T-cell (primary cell): ENCODE data around the gene KCNH8. TPM values are rescaled to one million over a fixed set of nuclear protein-coding genes. Genes with fewer than 3 reads are reported as not detected.

ENCODE experiments used
- ATAC-seq, 4 experiments: fragments of 200-7000 bp in 3 of 4; fragments of 150-1000 bp in 1 of 4; cut with Tn5 transposase; replicated peaks in 1 of 4; 1 replicate in 3 of 4; 2 replicates in 1 of 4; pipeline ENCODE4 v1.10.0; 2021; ENCODE audit warnings: moderate library complexity in 3 of 4, mild to moderate bottlenecking in 2 of 4, moderate number of reproducible peaks in 1 of 4
- CTCF ChIA-PET, 2 donors: fragments of 300-600 bp; sonication (Branson Sonifier 250); formaldehyde crosslinking; loops; one replicate each; lab custom pipeline; 2022; ENCODE audit warnings: antibody characterized with exemption in 2 of 2; lab: Charles Lee
- POLR2A ChIA-PET, 2 donors: fragments of 300-600 bp; sonication (Branson Sonifier 250); formaldehyde crosslinking; loops; one replicate each; lab custom pipeline; 2022; ENCODE audit warnings: antibody characterized with exemption in 2 of 2; lab: Charles Lee
- DNase-seq, 35 experiments: peaks; one replicate each; pipeline versions ENCODE4 v3.0.0 to v3.0.0-alpha.2; 2013 to 2023
- H3K27ac ChIP-seq: one replicate; pipeline ENCODE4 v1.5.1; 2013; ENCODE audit warnings: low read length
- H3K27me3 ChIP-seq, 2 experiments: replicated peaks in 1 of 2; 1 replicate in 1 of 2; 2 replicates in 1 of 2; pipeline versions ENCODE4 v1.6.1 to v1.7.0; 2013; ENCODE audit warnings: low read length in 1 of 2, mixed read lengths in 1 of 2; ENCODE audit not compliant: control insufficient read depth in 2 of 2, insufficient read depth in 2 of 2; ENCODE audit errors: extremely low read depth in 1 of 2
- H3K36me3 ChIP-seq, 2 donors: 1 replicate in 1 of 2; 2 replicates in 1 of 2; pipeline versions ENCODE4 v1.6.1 to v1.7.0; 2013; ENCODE audit warnings: low read length in 1 of 2; ENCODE audit not compliant: control insufficient read depth in 2 of 2, insufficient read depth in 1 of 2; ENCODE audit errors: extremely low read depth in 1 of 2
- H3K4me1 ChIP-seq, 2 experiments: 1 replicate in 1 of 2; 2 replicates in 1 of 2; pipeline versions ENCODE4 v1.6.1 to v1.7.0; 2013; ENCODE audit warnings: low read length in 2 of 2, mixed read lengths in 1 of 2; ENCODE audit not compliant: insufficient read depth in 2 of 2, control insufficient read depth in 1 of 2; ENCODE audit errors: extremely low read depth in 1 of 2
- H3K4me3 ChIP-seq, 2 donors: 1 replicate in 1 of 2; 2 replicates in 1 of 2; pipeline versions ENCODE4 v1.5.1 to v1.7.0; 2013; ENCODE audit warnings: mild to moderate bottlenecking in 2 of 2, low read length in 1 of 2, moderate library complexity in 1 of 2; ENCODE audit not compliant: control insufficient read depth in 1 of 2; ENCODE audit errors: extremely low read depth in 1 of 2
- H3K9me3 ChIP-seq: 2 replicates; pipeline ENCODE4 v1.7.0; 2013
- H3K27ac Mint-ChIP-seq, 2 donors: one replicate each; pipeline ENCODE4 v1.8.0; 2020 to 2021; ENCODE audit warnings: mild to moderate bottlenecking in 2 of 2, mixed read lengths in 2 of 2
- H3K27me3 Mint-ChIP-seq, 2 donors: one replicate each; pipeline ENCODE4 v1.8.0; 2021 to 2022; ENCODE audit warnings: mixed read lengths in 2 of 2
- H3K36me3 Mint-ChIP-seq: one replicate; pipeline ENCODE4 v1.8.0; 2021; ENCODE audit warnings: mixed read lengths
- H3K4me1 Mint-ChIP-seq, 3 donors: one replicate each; pipeline ENCODE4 v1.8.0; 2020 to 2022; ENCODE audit warnings: mixed read lengths in 3 of 3, mild to moderate bottlenecking in 1 of 3
- H3K4me3 Mint-ChIP-seq, 3 donors: one replicate each; pipeline ENCODE4 v1.8.0; 2020 to 2022; ENCODE audit warnings: mild to moderate bottlenecking in 3 of 3, mixed read lengths in 3 of 3, moderate library complexity in 3 of 3
- H3K9me3 Mint-ChIP-seq, 3 donors: one replicate each; pipeline ENCODE4 v1.8.0; 2020 to 2022; ENCODE audit warnings: mixed read lengths in 3 of 3
- WGBS: methylation state at CpG from one replicate; pipeline ENCODE4 v1.1.5; 2013; ENCODE audit warnings: missing lambda C conversion rate; ENCODE audit not compliant: insufficient coverage; 5-methylcytosine and 5-hydroxymethylcytosine counted together
- total RNA-seq, 35 experiments: library from RNA in 6 of 35; stranded (reverse) in 6 of 35; fragments of 120-200 nt in 1 of 35; gene quantifications; one replicate each; pipeline versions ENCODE4 v1.2.1 to v1.2.4 and lab custom pipeline; 2013 to 2026

The KCNH8 gene
- total RNA-seq, 5 donors from 2014 or later (not counting 1 experiment from before 2014, with no cell fraction given): 0.03 to 0.26 (median 0.16) TPM; not detected in 1

DNA sequence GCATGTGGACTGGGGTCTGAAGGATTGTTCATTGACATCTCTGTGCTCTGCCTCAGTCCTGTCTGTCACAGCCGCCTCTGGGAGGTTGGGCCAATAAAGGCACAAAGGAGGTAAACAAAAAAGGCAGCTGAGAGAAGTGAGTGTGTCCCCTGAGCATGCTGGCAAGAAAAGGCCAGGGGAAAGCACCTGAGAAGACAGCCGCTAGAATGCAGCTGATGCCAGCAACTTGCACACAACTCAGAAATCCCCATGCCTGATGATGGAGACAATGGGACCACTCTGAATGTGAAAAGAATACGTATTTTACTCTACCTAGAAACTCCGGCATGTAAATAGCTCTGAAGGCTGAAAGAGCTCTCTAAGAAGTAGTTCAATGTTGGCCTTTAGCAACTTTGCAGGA is 118.7 kb downstream of the KCNH8 start:
- Mint-ChIP-seq H3K9me3 (peaks cover 0 to 3% (median 0%) of the 10 kb centered on the region in 3 donors), H3K4me3 (no peak overlapping the region), H3K36me3 (no peaks in the 10 kb centered on the region), H3K27ac (no peak overlapping the region), H3K4me1 (no peaks in the 10 kb centered on the region), H3K27me3 (no peaks in the 10 kb centered on the region)
- DNase-seq (no peak), ATAC-seq (no peak)
- ChIA-PET POLR2A (no interaction called here), CTCF (interaction anchor here in 1 of 2 donors (0.5 kb wide), 1 partner anchor 21 kb away, joined by 6 read pairs; no protein-coding TSS in a partner anchor)
- no peak overlapping the region for H3K27ac ChIP-seq
- H3K4me3 ChIP-seq: no peak overlapping the region
- H3K27me3 ChIP-seq: no peaks in the 10 kb centered on the region
- H3K9me3 ChIP-seq: no peaks in the 10 kb centered on the region
- no peaks in the 10 kb centered on the region for H3K4me1 ChIP-seq
- WGBS: 86% methylated on average over 1 of the region's 4 CpGs
- no peaks in the 10 kb centered on the region for H3K36me3 ChIP-seq

DNA sequence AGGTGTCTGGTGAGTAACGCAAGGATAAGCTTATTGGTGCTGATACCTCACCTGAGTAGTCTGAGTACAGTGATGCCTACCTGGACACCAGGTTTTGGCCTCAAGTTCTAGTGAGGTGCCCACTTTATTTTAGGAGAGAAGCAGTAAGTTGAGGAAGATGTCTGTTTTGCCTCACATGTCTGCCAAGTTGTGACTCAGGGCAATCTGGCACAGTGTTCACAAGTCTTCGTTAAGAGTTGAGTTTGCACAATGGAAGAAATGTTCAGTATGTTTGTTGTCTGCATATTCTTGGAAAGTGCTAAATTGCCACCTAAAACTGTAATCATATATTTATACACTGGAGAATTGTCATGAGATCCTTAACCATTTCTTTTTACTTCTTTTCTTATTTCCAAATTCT is 122.2 kb downstream of the KCNH8 start:
- H3K4me1 Mint-ChIP-seq: no peaks in the 10 kb centered on the region
- ChIA-PET CTCF (no interaction called here), POLR2A (no interaction called here)
- no peak overlapping the region for H3K27ac ChIP-seq
- no peaks in the 10 kb centered on the region for H3K27me3 Mint-ChIP-seq
- no peaks in the 10 kb centered on the region for H3K9me3 Mint-ChIP-seq
- no peaks in the 10 kb centered on the region for H3K27me3 ChIP-seq
- H3K4me3 ChIP-seq: no peak overlapping the region
- ATAC-seq (no peak), DNase-seq (no peak)
- H3K4me1 ChIP-seq: no peaks in the 10 kb centered on the region
- H3K36me3 Mint-ChIP-seq: no peaks in the 10 kb centered on the region
- H3K9me3 ChIP-seq: no peaks in the 10 kb centered on the region
- H3K27ac Mint-ChIP-seq: no peak overlapping the region
- WGBS: 92% methylated on average over 1 of the region's 2 CpGs
- H3K4me3 Mint-ChIP-seq: no peak overlapping the region
- H3K36me3 ChIP-seq: no peaks in the 10 kb centered on the region

DNA sequence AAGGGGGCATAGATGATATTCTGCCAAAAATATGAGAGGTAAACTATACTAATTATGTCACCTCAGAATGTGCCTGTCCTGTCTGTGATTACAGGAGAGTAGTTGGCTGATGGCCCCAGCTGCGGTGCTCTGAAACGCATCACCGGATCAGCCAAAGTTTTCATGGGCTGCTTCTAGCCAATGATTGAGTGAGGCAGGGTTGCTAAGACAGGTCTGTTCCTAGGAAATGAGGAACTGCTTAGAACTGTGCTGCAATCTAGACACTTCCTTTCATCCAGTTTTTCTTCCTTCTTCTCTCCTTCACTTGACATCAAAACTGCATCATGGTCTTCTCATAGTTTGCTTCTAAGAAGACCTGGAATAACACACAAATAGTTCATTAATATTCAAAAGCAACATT is 124.0 kb downstream of the KCNH8 start:
- no peaks in the 10 kb centered on the region for H3K36me3 Mint-ChIP-seq
- ChIA-PET POLR2A (no interaction called here), CTCF (no interaction called here)
- H3K27me3 Mint-ChIP-seq: peaks cover 0 to 3% of the 10 kb centered on the region in 2 donors
- H3K27ac Mint-ChIP-seq: no peak overlapping the region
- ATAC-seq: no peak
- no peaks in the 10 kb centered on the region for H3K9me3 Mint-ChIP-seq
- H3K4me1 Mint-ChIP-seq: no peaks in the 10 kb centered on the region
- Histone ChIP-seq H3K9me3 (no peaks in the 10 kb centered on the region), H3K27me3 (no peaks in the 10 kb centered on the region), H3K27ac (no peak overlapping the region), H3K4me1 (no peaks in the 10 kb centered on the region), H3K36me3 (no peaks in the 10 kb centered on the region), H3K4me3 (no peak overlapping the region)
- 100% methylated on average over 1 of the region's 3 CpGs for WGBS
- no peak for DNase-seq
- H3K4me3 Mint-ChIP-seq: no peak overlapping the region

DNA sequence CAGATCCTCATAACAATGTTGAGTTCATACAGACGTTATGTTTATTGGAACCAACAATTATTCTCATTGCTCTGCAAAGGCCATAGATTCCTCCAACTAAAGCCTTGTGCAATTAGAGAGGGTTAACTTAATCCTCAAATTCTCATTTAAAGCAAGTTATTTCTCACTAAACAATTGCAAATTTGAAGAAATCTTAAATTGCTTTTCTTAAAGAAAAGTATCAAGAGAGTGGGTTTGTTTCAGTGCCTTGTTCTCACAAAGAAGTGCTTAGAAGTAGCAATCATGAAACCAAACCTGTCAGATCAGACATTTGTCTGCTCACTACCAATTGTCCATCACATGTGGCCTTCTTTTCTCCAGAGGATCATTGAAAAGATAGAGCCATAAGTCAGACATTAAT is 124.8 kb downstream of the KCNH8 start:
- Mint-ChIP-seq H3K4me1 (no peaks in the 10 kb centered on the region), H3K27ac (no peak overlapping the region), H3K9me3 (no peaks in the 10 kb centered on the region), H3K27me3 (peaks cover 0 to 3% of the 10 kb centered on the region in 2 donors), H3K36me3 (no peaks in the 10 kb centered on the region), H3K4me3 (no peak overlapping the region)
- Histone ChIP-seq H3K36me3 (no peaks in the 10 kb centered on the region), H3K9me3 (no peaks in the 10 kb centered on the region), H3K4me3 (no peak overlapping the region), H3K4me1 (no peaks in the 10 kb centered on the region), H3K27me3 (no peaks in the 10 kb centered on the region), H3K27ac (no peak overlapping the region)
- no peak for ATAC-seq
- ChIA-PET CTCF (no interaction called here), POLR2A (no interaction called here)
- DNase-seq: no peak
- WGBS: no CpG with 5 or more reads among the region's 1 CpG

DNA sequence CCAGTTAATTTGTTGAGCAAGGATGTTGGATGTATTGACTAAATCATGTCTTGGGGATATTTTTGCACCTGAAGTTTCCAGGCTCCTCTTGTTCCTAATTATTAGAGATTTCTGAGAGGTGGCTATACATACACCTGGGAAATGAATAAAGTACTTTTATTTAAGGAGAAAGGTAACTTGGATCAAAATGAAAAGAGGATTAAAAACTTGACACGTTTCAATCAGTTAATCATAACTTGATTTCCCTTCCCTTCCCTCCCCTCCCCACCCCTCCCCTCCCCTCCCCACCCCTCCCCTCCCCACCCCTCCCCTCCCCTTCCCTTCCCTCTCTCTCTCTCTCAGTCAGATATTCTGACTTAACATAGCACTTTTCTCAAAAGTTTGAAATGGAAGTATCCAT is 126.3 kb downstream of the KCNH8 start:
- no CpG with 5 or more reads among the region's 1 CpG for WGBS

DNA sequence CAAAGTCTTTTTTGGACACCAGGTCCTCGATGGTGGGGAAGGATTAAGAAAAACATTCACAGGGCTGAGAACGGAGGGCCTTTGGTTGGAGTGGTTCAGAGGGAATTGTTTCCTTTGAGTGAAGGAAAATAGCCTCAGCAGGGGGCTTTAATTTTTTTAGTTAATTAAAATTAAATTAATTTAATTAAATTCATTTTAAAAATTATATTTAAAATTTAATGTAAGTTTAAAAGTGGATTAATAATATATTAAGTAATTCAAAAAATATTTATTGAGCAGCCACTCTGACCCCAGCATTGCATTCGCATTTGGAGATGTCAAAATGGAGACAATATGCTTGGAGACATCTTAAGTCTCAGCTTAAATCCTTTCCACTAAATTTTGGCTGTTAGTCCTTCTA is 136.7 kb downstream of the KCNH8 start:
- H3K36me3 Mint-ChIP-seq: no peaks in the 10 kb centered on the region
- Histone ChIP-seq H3K4me1 (no peaks in the 10 kb centered on the region), H3K36me3 (no peaks in the 10 kb centered on the region), H3K27me3 (no peaks in the 10 kb centered on the region), H3K9me3 (no peaks in the 10 kb centered on the region), H3K27ac (no peak overlapping the region), H3K4me3 (no peak overlapping the region)
- no peaks in the 10 kb centered on the region for H3K9me3 Mint-ChIP-seq
- ChIA-PET CTCF (no interaction called here), POLR2A (no interaction called here)
- ATAC-seq: no peak
- H3K4me1 Mint-ChIP-seq: no peaks in the 10 kb centered on the region
- no CpG with 5 or more reads among the region's 3 CpGs for WGBS
- no peaks in the 10 kb centered on the region for H3K27me3 Mint-ChIP-seq
- no peak overlapping the region for H3K4me3 Mint-ChIP-seq
- no peak overlapping the region for H3K27ac Mint-ChIP-seq
- DNase-seq: no peak

More for the DNA sequence above, 126.3 kb downstream of the KCNH8 start:
- ChIA-PET CTCF (no interaction called here), POLR2A (no interaction called here)
- H3K27ac ChIP-seq: no peak overlapping the region
- no peak overlapping the region for H3K27ac Mint-ChIP-seq
- ATAC-seq (no peak), DNase-seq (no peak)
- H3K4me1 Mint-ChIP-seq: no peaks in the 10 kb centered on the region
- peaks cover 0 to 3% of the 10 kb centered on the region in 2 donors for H3K27me3 Mint-ChIP-seq
- no peak overlapping the region for H3K4me3 ChIP-seq
- H3K4me1 ChIP-seq: no peaks in the 10 kb centered on the region
- no peaks in the 10 kb centered on the region for H3K9me3 ChIP-seq
- H3K36me3 Mint-ChIP-seq: no peaks in the 10 kb centered on the region
- H3K4me3 Mint-ChIP-seq: no peak overlapping the region
- H3K27me3 ChIP-seq: no peaks in the 10 kb centered on the region
- H3K9me3 Mint-ChIP-seq: no peaks in the 10 kb centered on the region
- no peaks in the 10 kb centered on the region for H3K36me3 ChIP-seq

DNA sequence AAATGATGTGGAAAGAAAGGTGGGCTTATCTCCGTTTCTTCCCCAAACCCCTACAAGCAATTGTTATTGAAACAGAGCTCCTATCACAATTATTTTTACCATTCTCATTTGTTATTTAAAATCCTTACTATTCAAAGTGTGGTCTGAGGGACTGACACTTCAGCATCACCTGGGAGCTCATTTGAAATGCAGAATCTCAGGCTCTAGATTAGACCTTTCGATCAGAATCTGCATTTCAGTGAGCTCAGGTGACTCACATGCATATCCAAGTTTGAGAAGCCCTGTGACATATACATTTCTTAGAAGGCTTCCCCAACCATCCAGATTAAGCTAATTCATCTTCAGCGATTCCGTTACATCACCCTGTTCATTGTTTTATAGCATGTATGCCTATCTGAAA is 145.0 kb downstream of the KCNH8 start:
- H3K27me3 Mint-ChIP-seq: no peaks in the 10 kb centered on the region
- H3K9me3 Mint-ChIP-seq: no peaks in the 10 kb centered on the region
- H3K36me3 ChIP-seq: no peaks in the 10 kb centered on the region
- H3K36me3 Mint-ChIP-seq: no peaks in the 10 kb centered on the region
- 78% methylated on average over 1 of the region's 4 CpGs for WGBS
- H3K4me1 Mint-ChIP-seq: no peaks in the 10 kb centered on the region
- no peaks in the 10 kb centered on the region for H3K27me3 ChIP-seq
- ATAC-seq (no peak), DNase-seq (no peak)
- ChIA-PET POLR2A (no interaction called here), CTCF (no interaction called here)
- no peaks in the 10 kb centered on the region for H3K4me1 ChIP-seq
- H3K27ac Mint-ChIP-seq: no peak overlapping the region
- no peaks in the 10 kb centered on the region for H3K9me3 ChIP-seq
- H3K27ac ChIP-seq: no peak overlapping the region
- H3K4me3 Mint-ChIP-seq: no peak overlapping the region
- no peak overlapping the region for H3K4me3 ChIP-seq
